HG02571 (cell line): ENCODE data around the gene HOXA3.

Experiments used
- ATAC-seq: cut with Tn5 transposase; IDR thresholded peaks from one replicate; pipeline ENCODE4 v1.9.1; 2021; ENCODE audit warnings: mild to moderate bottlenecking, moderate library complexity; ENCODE audit not compliant: unreplicated experiment

The HOXA3 gene

DNA sequence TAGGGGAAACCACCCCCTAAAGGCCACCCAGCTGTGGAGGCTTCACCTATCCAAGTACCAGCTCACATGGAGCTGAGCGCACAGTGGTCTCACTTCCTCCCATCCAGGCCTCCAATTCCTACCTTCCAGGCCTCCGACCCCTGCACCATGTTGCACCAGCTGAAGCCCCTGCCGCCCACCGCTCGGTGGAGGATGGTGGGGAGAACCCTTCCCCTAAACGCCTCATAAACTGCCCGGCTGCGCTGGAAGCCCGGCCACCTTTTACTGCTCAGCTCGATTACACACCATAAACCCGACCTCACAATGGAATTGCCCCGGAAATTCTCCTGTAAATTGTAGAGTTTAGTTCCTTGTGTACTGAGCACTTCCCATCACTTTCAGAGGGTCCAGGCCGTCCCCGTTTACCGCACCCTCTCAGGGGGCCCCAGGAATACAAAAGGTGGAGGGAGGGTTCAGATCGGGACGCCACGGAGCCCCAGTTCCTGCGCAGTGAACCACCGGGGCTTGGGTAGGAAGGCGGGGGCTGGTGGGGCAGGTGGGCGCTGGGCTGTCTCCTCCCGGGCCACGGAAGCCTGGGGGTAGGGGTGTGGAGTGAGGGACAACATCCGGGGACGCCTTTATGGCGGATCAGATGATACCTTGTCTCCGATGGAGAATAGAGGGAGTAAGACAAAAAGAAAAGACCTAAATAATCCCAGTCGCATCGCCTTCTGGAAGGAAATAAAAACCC lies 5.5 kb upstream of the HOXA3 start:
- ATAC-seq, result no peak

GRCh38 chr7:27156916-27157701 lies 4.7 kb upstream of the HOXA3 start:
- ATAC-seq, result no peak

GRCh38 chr7:27156508-27156898 lies 4.1 kb upstream of the HOXA3 start, which contains the start of gene HOXA7:
Gene HOXA7 (minus strand): TSS chr7:27156675. CDS start chr7:27156545, 130 bp downstream.
- ATAC-seq, result no peak

- ATAC-seq, result no peak
Measured at GRCh38 chr7:27155816-27156507, 3.6 kb upstream of the HOXA3 start.

GRCh38 chr7:27154901-27155815 lies 2.8 kb upstream of the HOXA3 start:
- ATAC-seq, result no peak

DNA sequence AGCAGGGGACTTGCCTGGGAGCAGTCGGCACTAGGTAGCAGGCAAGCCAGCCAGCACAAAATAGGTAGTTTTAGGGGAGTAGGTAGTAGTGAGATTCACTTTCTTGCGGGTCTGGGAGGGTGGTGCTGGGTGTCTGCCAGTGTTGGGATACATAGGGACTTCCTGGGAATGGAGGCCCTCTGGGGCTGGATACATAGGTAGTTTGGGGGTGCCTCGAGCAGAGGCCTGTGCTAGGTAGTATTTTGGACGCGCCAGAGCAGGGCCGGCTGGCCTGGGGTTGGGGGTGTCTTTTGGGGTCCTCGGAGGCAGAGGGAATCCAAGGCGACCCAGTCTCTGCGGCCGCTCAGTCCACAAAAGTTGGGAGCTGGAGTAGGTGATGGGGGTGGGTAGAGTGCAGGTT lies 2.0 kb upstream of the HOXA3 start:
- no peak for ATAC-seq

DNA sequence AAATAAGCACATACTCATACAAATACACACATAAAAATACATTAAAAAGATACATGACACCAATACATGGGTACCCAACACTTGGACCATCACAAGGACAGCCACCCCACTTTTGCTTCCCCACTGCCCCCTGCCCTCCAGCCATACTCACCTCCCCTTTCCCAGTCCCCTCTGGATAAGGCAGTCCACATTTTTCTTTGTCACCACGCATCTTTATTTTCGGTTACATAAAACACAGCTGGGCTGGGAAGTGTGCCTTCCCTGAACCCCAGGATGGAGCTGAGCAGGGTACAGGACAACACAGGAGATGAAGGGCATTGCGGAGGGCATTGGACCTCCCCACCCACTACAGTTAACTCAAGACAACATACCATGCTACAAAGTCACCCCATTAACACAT lies 1.1 kb upstream of the HOXA3 start:
- ATAC-seq, result no peak

GRCh38 chr7:27152816-27153442 lies 546 bp upstream of the HOXA3 start:
- ATAC-seq, result no peak

DNA sequence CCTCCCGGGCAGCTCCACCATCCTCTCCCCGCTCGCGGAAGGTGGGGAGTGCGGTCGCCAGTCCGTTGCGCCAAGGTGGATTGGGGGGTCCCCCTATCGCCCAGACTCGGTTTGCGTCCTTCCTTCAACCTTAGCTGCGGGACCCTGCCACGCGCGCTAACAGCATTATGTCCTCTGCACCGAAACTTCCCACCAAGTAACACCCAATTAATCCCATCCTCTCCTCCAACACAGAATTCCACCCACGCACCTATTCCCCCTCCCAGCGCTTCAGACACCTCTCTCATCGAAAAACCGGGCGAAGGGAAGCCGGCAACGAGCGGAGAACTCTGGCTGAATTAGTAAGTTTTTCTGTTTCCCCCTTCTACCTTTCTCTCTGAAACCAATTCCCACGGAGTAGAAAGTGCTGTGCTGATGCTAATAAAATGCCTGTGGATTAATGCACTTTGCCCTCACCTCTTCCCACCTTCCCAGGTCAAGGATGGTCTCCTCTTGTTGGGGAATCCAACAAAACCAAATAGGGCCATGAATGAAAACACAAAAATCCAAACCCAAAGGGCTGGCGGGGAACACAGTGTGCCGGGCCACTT lies 947 bp downstream of the HOXA3 start:
- no peak for ATAC-seq

GRCh38 chr7:27150568-27151340 lies 1.6 kb downstream of the HOXA3 start:
- ATAC-seq, result peak; percentile 87

DNA sequence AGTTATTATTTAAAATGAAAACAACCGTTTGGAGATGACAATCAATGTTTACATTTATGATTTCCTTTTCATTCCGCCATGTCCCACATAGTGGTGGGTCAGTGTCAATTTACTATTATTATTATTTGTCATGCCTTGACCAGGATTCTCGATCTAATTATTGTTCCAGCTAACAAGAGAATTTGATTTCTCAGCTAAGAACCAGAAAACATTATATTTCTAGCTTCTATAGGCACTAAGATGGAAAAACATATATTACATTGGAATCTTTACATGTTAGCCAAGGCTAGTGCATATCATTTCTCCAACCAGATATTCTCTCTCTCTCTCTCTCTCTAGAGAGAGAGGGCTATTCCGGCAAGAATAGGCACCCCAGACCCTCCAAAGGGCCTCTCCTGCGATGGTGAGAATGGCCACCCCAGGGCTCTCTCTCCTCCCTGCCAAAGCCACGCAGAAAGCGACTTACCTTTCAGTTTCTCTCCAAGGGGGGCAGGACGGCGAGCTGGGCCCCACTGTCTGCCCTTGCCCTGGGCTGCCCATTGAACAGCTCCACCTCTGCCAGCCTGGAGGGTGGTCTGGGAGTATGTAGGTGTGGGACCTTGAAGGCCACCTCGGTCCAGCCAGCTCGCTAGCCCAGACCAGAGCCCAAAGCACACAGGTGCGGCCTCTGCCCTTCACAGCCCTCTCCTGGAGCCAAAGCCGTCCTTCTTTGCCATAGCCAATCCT lies 2.4 kb downstream of the HOXA3 start:
- ATAC-seq, result no peak

- ATAC-seq, result no peak
Measured at GRCh38 chr7:27148756-27149641, 3.4 kb downstream of the HOXA3 start.

- ATAC-seq, result no peak
Measured at GRCh38 chr7:27148031-27148755, 4.2 kb downstream of the HOXA3 start.

DNA sequence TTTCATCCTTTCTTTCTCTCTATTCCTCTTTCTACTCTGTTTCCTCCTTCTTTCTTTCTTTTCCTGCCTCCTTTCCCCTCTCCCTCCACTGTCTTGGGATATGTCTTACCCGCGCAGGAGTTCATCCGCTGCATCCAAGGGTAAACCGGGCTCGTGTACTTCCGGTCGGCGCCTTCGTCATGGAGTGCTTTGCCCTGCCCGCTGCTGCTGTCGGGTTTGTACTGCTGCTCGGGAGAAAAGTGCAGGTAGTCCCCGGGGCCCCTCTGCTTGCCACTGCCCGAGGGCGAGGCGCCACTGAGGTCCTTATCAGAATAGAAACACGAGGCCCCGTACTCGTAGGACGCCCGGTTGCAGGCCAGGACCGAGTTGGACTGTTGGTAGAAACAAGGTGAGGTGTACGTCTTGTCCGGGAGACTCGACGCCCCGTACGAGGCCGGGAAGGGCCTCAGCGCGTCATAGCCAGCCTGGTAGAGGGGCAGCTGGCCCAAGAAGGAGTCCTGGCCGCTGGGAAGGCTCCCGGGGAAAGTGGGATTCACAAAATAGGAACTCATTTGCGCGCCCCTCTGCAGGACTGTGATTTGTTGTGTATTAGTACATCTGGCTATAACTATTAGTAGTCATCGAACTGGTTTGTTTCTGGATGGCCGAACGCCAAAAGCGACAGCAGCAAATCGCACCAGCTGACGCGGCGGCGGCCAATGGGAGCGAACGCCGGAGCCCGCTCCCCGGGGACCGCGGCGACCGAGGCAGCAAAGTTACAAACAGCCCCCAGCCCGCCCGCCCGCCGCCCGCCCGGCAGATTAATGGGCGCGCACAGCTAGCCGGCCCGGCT lies 5.0 kb downstream of the HOXA3 start, which contains the start of gene HOXA6:
Gene HOXA6, minus strand, starts transcription at position 576 of the 832 bp plus-strand sequence. Its CDS starts 25 bp downstream, at position 551.
- ATAC-seq, result no peak

GRCh38 chr7:27146491-27147198 lies 5.7 kb downstream of the HOXA3 start:
- ATAC-seq, result no peak
